Rectal smooth muscle tissue (tissue), 1 donor: ENCODE results near the gene ACKR2.

Source experiments
- H3K27ac ChIP-seq: one replicate; pipeline ENCODE4 v1.7.0; 2013; ENCODE audit warnings: low read depth, low read length, inconsistent platforms
- H3K27me3 ChIP-seq: one replicate; pipeline ENCODE4 v1.7.0; 2013; ENCODE audit warnings: low read length; ENCODE audit not compliant: control insufficient read depth, insufficient read depth
- H3K36me3 ChIP-seq: one replicate; pipeline ENCODE4 v1.7.0; 2013; ENCODE audit warnings: low read length; ENCODE audit not compliant: control insufficient read depth, insufficient read depth
- H3K4me1 ChIP-seq: one replicate; pipeline ENCODE4 v1.7.0; 2013; ENCODE audit warnings: low read length; ENCODE audit not compliant: control insufficient read depth, insufficient read depth
- H3K4me3 ChIP-seq: one replicate; pipeline ENCODE4 v1.7.0; 2013; ENCODE audit warnings: low read length
- H3K9ac ChIP-seq: one replicate; pipeline ENCODE4 v1.7.0; 2013; ENCODE audit warnings: low read length

The ACKR2 gene

DNA sequence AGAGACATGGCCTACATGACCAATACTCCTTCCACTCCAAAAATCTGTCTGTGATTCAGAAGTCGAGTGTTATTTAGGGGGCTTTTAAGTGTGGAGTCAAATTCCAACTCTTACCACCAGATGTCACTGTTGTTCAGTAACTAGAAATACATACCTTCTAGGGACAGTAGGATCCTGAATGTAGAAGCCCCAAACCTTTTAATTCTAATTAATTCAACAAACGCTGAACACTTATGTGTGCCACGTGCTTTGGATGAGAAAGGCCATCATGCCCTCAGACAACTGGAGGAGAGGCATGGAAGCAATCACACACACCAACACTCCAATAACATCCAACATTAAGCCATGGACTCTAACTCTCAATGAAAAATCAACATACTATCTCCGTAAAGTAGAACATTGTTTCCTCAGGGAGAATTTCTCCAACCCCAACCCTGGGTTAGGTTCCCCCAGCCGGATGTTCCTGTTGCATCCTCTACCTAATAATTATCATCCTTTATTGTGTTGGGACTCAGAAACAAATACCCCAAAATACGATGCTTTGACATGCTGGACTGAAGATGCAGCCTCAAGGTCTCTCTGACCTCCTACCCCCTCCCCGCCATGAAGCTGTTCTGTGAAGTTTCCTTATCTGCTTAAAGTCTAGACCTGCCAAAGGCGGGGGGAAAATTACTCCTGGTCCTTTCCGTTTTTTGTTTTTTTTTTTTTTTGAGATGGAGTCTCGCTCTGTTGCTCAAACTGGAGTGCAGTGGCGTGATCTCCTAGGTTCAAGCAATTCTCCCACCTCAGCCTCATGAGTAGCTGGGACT, 28.1 kb upstream of the ACKR2 start:
- Histone ChIP-seq H3K4me1 (no peaks in the 10 kb centered on the region), H3K27ac (no peak overlapping the region), H3K9ac (no peak overlapping the region)

DNA sequence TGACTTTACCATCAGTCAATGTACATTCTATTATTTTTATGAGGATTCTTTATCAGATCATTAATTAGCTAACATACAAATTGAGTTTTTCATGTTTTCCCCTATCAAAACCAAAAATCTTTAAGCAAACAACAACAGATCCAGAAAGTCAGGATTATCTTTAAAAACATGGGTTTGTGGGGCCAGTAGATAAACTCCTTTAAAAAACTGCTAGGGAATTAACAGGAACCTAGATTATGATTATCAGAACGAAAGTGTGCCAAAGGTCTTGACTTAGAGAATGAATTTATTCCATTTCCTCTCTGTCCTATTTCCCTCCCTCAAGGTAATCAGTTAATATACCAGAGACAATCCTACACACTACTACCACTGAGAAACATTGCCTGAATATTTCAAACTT, 23.0 kb upstream of the ACKR2 start:
- no peak overlapping the region for H3K4me3 ChIP-seq
- H3K27ac ChIP-seq: no peak overlapping the region
- no peaks in the 10 kb centered on the region for H3K27me3 ChIP-seq
- H3K9ac ChIP-seq: no peak overlapping the region
- H3K4me1 ChIP-seq: no peaks in the 10 kb centered on the region
- H3K36me3 ChIP-seq: no peaks in the 10 kb centered on the region

More for the DNA sequence above, 28.1 kb upstream of the ACKR2 start:
- Histone ChIP-seq H3K36me3 (no peaks in the 10 kb centered on the region), H3K27me3 (no peaks in the 10 kb centered on the region), H3K4me3 (no peak overlapping the region)

DNA sequence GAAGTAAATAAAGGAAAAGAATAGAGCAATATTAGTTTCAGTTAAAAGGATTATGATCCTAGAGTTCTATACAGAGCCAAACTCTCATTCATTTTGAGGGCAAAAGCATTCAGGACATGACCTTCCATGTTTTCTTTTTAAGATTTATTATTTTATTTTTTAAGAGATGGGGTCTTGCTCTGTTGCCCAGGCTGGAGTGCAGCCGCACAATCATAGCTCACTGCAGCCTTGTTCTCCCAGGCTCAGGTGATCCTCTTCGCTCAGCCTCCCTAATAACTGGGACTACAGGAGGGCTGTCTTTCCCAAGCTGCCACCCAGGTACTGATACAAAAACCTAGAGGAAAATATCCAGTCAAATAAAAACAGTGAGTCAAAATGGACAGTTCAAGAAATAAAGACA, 22.6 kb upstream of the ACKR2 start:
- Histone ChIP-seq H3K27ac (no peak overlapping the region), H3K9ac (no peak overlapping the region), H3K36me3 (no peaks in the 10 kb centered on the region), H3K4me3 (no peak overlapping the region), H3K27me3 (no peaks in the 10 kb centered on the region), H3K4me1 (no peaks in the 10 kb centered on the region)

DNA sequence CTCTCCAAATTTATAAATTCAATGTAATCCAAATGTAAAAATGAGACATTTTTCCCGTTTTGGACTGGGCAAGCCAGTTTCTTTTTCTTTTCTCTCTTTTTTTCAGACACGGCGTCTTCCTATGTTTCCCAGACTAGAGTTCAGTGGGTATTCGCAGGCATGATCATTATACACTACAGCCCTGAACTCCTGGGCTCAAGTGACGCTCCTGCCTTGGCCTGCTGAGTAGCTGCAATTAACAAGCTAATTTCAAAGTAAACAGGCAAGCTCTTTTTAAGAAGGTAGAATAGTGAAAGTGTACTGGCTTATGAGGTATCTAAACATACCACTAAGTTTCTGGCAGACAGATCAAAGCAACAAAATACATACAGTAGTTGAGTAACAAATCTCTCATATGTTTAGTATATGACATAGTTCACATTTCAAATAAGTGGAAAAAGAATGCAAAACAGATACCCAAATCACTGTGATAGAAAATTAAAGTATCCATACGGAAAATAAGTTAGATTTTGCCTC, 18.5 kb upstream of the ACKR2 start:
- H3K27me3 ChIP-seq: no peaks in the 10 kb centered on the region
- H3K4me3 ChIP-seq: no peak overlapping the region
- no peak overlapping the region for H3K27ac ChIP-seq
- no peaks in the 10 kb centered on the region for H3K4me1 ChIP-seq
- peaks cover 4% of the 10 kb centered on the region for H3K36me3 ChIP-seq
- no peak overlapping the region for H3K9ac ChIP-seq

DNA sequence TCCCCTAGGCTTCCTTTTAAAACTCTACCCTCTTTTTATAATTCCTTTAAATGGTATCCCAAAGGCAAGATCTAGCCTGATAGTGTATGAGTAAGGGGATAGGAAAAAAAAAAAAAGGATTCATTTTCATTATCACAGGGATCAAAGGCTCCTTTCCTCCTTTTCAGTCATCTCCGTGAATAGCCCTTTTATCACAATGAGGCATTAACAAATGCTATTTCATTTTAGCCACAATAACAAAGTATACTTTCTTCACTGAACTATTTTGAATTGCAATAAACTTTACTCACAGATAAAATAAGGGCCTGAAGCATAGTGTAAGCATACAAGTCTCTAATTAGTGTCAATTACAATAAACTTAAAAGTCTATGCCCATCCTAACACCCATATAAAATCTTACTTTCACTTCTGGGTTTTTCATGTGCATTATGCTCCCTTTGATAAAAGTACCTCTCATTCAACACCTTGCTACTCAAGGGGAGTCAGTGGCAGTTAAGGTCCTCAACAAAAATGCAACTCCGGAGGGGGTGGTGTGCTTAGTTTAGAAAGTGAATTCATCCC, 13.5 kb upstream of the ACKR2 start:
- no peak overlapping the region for H3K9ac ChIP-seq
- peaks cover 4% of the 10 kb centered on the region for H3K36me3 ChIP-seq
- peaks cover 2% of the 10 kb centered on the region for H3K4me1 ChIP-seq
- H3K27me3 ChIP-seq: no peaks in the 10 kb centered on the region
- H3K27ac ChIP-seq: no peak overlapping the region
- no peak overlapping the region for H3K4me3 ChIP-seq

DNA sequence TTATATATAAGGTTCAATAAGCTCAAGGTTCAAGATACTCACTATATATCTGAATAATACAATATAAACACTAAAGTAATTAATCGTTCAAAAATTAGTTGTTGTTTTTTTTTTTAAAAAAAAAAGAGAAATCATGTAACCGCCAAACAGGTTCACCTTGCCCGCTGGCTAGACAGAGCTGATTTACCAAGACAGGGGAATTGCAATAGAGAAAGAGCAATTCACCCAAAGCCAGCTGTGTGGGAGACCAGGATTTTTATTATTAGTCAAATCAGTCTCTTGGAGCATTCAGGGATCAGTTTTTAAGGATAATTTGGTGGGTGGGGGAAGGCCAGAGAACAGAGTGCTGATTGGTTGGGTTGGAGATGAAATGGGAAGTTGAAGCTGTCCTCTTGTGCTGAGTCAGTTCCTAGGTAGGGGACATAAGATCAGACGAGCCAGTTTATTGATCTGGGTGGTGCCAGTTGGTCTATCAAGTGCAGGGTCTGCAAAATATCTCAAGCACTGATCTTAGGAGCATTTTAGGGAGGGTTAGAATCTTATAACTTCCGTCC, 12.8 kb upstream of the ACKR2 start:
- Histone ChIP-seq H3K4me3 (no peak overlapping the region), H3K27me3 (no peaks in the 10 kb centered on the region), H3K4me1 (peaks cover 2% of the 10 kb centered on the region), H3K9ac (no peak overlapping the region), H3K27ac (no peak overlapping the region), H3K36me3 (peaks cover 4% of the 10 kb centered on the region)

DNA sequence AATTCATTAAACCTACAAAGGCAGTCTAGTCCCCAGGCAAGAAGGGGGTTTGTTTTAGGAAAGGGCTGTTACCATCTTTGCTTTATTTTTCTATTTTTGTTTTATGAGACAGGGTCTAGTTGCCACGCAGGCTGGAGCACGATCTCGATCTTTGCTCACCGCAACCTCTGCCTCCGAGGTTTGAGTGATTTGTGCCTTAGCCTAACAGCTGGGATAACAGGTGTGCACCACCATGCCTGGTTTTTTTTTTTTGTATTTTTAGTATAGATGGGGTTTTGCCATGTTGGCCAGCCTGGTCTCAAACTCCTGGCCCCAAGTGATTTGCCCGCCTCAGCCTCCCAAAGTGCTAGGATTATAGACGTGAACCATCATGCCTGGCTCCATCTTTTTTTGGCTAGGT, 9.9 kb upstream of the ACKR2 start:
- Histone ChIP-seq H3K27ac (no peak overlapping the region), H3K4me1 (peaks cover 12% of the 10 kb centered on the region), H3K9ac (no peak overlapping the region)

DNA sequence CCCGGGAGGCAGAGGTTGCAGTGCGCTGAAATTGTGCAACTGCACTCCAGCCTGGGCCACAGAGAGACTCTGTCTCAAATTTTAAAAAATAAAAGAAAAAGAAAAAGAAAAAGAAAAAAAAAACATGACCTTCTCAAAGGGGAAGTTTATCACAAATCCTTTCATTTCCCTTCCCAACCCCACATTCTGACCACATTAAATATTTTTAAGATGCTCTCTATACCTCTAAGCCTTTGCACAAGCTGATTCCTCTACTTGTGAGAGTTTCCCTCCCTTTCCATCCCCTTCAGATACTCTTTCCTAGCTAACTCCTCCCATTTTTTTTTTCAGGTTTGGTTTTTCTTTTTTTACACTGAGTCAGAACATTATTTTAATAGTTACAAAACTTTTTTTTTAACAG, 9.0 kb upstream of the ACKR2 start:
- Histone ChIP-seq H3K4me1 (peaks cover 16% of the 10 kb centered on the region), H3K36me3 (no peaks in the 10 kb centered on the region), H3K9ac (no peak overlapping the region), H3K27me3 (no peaks in the 10 kb centered on the region), H3K4me3 (no peak overlapping the region), H3K27ac (no peak overlapping the region)

More for the DNA sequence above, 9.9 kb upstream of the ACKR2 start:
- Histone ChIP-seq H3K4me3 (no peak overlapping the region), H3K36me3 (no peaks in the 10 kb centered on the region), H3K27me3 (no peaks in the 10 kb centered on the region)

DNA sequence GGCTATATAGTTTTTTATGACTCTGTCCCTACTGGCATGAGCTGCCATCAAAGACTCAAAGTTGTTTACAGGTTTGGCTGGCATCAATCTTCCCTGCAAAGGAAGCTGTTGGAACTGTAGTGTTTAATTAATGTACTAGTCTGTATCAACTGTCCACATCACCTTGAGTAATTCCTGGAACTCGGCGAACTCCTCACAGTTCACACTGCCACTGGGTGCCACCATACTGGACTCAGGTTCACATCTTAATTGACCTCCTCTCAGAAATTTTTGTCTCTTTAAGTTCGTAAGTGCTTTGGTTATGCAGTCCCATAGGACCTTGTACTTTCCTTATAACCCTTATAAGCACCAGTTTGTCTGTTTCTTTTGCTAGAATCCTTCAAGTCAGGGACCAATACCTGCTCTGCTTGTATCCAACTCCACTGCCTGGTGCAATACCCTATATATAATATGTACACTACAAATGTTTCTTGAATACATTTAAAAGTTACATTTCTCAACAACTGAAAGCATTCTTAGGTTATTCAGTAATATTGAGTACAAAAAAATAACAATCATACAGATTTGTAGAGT, 8.1 kb upstream of the ACKR2 start:
- Histone ChIP-seq H3K9ac (no peak overlapping the region), H3K27me3 (no peaks in the 10 kb centered on the region), H3K27ac (no peak overlapping the region), H3K4me1 (peaks cover 16% of the 10 kb centered on the region), H3K4me3 (no peak overlapping the region), H3K36me3 (no peaks in the 10 kb centered on the region)

DNA sequence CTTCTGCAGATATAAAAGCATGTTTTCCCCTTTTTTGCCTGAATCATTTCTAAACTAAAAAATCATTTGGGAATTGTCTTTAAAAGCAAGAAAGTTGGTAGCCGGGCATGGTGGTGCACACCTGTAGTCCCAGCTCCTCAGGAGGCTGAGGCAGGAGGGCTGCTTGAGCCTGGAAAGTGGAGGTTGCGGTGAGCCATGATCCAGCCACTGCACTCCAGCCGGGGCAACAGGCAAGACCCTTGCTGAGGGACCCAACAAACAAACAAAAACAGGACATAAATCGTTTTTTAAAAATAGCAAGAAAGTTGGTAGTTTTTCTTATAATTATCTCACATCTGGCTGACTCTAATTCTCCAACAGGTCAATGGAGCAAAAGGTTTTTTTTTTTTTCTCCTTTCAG, 7.5 kb upstream of the ACKR2 start:
- H3K4me1 ChIP-seq: peaks cover 16% of the 10 kb centered on the region

DNA sequence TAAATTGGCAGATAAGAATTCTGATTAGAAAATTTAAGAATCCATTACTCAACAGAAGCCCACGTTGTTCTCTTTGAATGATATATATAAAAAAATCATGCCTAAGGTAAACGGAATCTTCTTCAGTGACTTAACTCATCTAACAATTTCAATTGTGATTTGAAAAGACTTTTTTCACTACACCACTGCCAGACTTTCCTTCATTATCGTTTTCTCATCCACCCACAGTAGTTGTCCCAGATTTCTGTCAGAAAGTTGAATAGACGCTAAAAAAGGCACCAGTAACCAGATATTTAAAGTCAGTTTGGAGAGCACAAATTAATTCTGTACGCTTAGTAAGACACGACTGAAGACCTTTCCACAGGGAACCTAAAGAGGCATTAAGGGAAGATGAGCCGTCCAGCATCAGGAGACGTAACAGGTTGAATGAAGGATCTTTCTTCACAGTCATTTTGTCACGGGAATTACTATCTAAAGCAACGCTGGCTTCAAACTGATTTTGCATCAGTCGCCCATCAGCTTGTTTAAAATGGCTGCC, 6.3 kb upstream of the ACKR2 start:
- peak overlapping the region; percentile 95 for H3K4me3 ChIP-seq
- peak overlapping the region; percentile 96 for H3K27ac ChIP-seq
- H3K36me3 ChIP-seq: no peaks in the 10 kb centered on the region
- H3K9ac ChIP-seq: no peak overlapping the region
- no peaks in the 10 kb centered on the region for H3K27me3 ChIP-seq
- peaks cover 16% of the 10 kb centered on the region for H3K4me1 ChIP-seq

More for the DNA sequence above, 7.5 kb upstream of the ACKR2 start:
- H3K36me3 ChIP-seq: no peaks in the 10 kb centered on the region
- H3K9ac ChIP-seq: peak overlapping the region; percentile 10
- H3K27ac ChIP-seq: no peak overlapping the region
- no peaks in the 10 kb centered on the region for H3K27me3 ChIP-seq
- peak overlapping the region; percentile 14 for H3K4me3 ChIP-seq

DNA sequence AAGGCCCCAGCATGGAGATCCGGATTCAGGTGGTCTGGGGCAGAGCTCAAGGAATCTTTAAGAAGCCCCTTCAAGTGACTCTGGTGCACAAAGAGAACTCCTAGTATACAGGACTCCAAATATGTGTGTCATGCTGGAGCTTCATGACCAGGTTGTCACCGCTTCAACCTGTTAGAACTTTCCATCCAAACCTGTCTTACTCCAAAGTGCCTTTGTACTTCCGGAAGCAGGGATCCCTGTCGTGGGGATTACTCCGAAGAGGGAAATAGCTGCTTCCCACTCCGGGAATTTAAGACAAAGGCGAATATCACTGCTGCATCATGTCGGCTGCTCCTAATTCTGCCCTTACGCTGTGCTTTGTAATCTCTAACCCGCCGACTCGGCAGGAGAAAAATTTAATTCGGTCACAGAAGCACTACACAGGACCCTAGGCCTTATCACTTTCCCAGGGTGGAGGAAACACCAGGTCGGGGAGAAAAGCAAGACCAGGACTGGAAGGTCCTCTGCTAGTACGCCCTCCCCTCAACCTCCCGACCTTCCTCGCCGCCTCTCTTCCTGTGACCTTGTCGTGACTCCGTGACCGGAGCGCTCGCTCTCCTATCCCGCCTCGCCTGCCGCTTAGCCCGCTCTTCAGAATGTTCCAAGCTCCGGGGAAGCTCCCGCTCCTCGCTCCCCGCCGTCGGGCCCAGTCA, 5.7 kb upstream of the ACKR2 start:
- Histone ChIP-seq H3K27me3 (no peaks in the 10 kb centered on the region), H3K9ac (peak overlapping the region; percentile 97), H3K36me3 (no peaks in the 10 kb centered on the region), H3K4me3 (peak overlapping the region; percentile 95), H3K4me1 (peaks cover 16% of the 10 kb centered on the region), H3K27ac (peak overlapping the region; percentile 96)
